ENCODE results near the gene PRSS48.
"Not testable (repeated sequence)": the region's sequence is repeated elsewhere in the genome, so short reads cannot be mapped to it uniquely, and the experiment has no call there.

Gene PRSS48

GRCh38 chr4:151315212-151315886, 38.4 kb downstream of the PRSS48 start:
- H4K20me1 ChIP-seq = no peaks in the 10 kb centered on the region
- no peak overlapping the region for H3K4me2 ChIP-seq

GRCh38 chr4:151316645-151317044, 39.7 kb downstream of the PRSS48 start:
- no peaks in the 10 kb centered on the region for H3K9me3 ChIP-seq
- no peak overlapping the region for H3K4me2 ChIP-seq
- H3K9ac ChIP-seq = no peak overlapping the region

More at GRCh38 chr4:151315212-151315886, 38.4 kb downstream of the PRSS48 start:
- Histone ChIP-seq H3K9me3 (no peaks in the 10 kb centered on the region), H3K4me1 (no peaks in the 10 kb centered on the region), H3K4me3 (no peak overlapping the region), H3K27ac (no peak overlapping the region), H3K36me3 (no peaks in the 10 kb centered on the region), H3K27me3 (no peaks in the 10 kb centered on the region), H3K9ac (no peak overlapping the region)
- no peak for TF ChIP-seq Cebpa-rat (IDR thresholded peaks at IDR 0.05)

GRCh38 chr4:151318307-151319006, 41.5 kb downstream of the PRSS48 start:
- Histone ChIP-seq H4K20me1 (no peaks in the 10 kb centered on the region), H3K4me2 (no peak overlapping the region), H3K27ac (no peak overlapping the region), H3K4me3 (no peak overlapping the region), H3K27me3 (no peaks in the 10 kb centered on the region), H3K9ac (no peak overlapping the region), H3K4me1 (no peaks in the 10 kb centered on the region), H3K9me3 (no peaks in the 10 kb centered on the region), H3K36me3 (no peaks in the 10 kb centered on the region)
- TF ChIP-seq Cebpa-rat (IDR thresholded peaks at IDR 0.05) = no peak

More at GRCh38 chr4:151316645-151317044, 39.7 kb downstream of the PRSS48 start:
- H3K27ac ChIP-seq = no peak overlapping the region
- no peaks in the 10 kb centered on the region for H3K4me1 ChIP-seq
- H4K20me1 ChIP-seq = no peaks in the 10 kb centered on the region
- no peaks in the 10 kb centered on the region for H3K36me3 ChIP-seq
- H3K4me3 ChIP-seq = no peak overlapping the region
- no peak for TF ChIP-seq Cebpa-rat (IDR thresholded peaks at IDR 0.05)
- no peaks in the 10 kb centered on the region for H3K27me3 ChIP-seq

- Histone ChIP-seq H3K9me3 (no peaks in the 10 kb centered on the region), H3K9ac (no peak overlapping the region), H3K4me1 (no peaks in the 10 kb centered on the region), H4K20me1 (no peaks in the 10 kb centered on the region), H3K36me3 (no peaks in the 10 kb centered on the region), H3K4me2 (no peak overlapping the region), H3K27ac (no peak overlapping the region), H3K27me3 (no peaks in the 10 kb centered on the region), H3K4me3 (no peak overlapping the region)
- no peak for TF ChIP-seq Cebpa-rat (IDR thresholded peaks at IDR 0.05)
Observed at GRCh38 chr4:151319490-151319889, 42.5 kb downstream of the PRSS48 start.

GRCh38 chr4:151321586-151321985, 44.6 kb downstream of the PRSS48 start:
- Histone ChIP-seq H4K20me1 (no peaks in the 10 kb centered on the region), H3K9ac (no peak overlapping the region), H3K4me1 (no peaks in the 10 kb centered on the region), H3K27me3 (no peaks in the 10 kb centered on the region), H3K4me2 (no peak overlapping the region), H3K36me3 (no peaks in the 10 kb centered on the region), H3K9me3 (peaks cover 16% of the 10 kb centered on the region), H3K27ac (no peak overlapping the region), H3K4me3 (no peak overlapping the region)
- TF ChIP-seq Cebpa-rat (IDR thresholded peaks at IDR 0.05) = no peak

GRCh38 chr4:151322161-151322560, 45.2 kb downstream of the PRSS48 start:
- not testable (repeated sequence) for H3K4me3 ChIP-seq, H3K9ac ChIP-seq, H3K27me3 ChIP-seq, H4K20me1 ChIP-seq, H3K4me2 ChIP-seq, H3K27ac ChIP-seq, H3K4me1 ChIP-seq, H3K36me3 ChIP-seq
- peaks cover 16% of the 10 kb centered on the region for H3K9me3 ChIP-seq

GRCh38 chr4:151322570-151322969, 45.6 kb downstream of the PRSS48 start:
- H3K4me2 ChIP-seq = no peak overlapping the region
- H3K27ac ChIP-seq = no peak overlapping the region
- H3K4me3 ChIP-seq = no peak overlapping the region
- peaks cover 16% of the 10 kb centered on the region for H3K9me3 ChIP-seq
- TF ChIP-seq Cebpa-rat (IDR thresholded peaks at IDR 0.05) = no peak
- no peaks in the 10 kb centered on the region for H3K4me1 ChIP-seq
- H3K9ac ChIP-seq = no peak overlapping the region
- H3K36me3 ChIP-seq = no peaks in the 10 kb centered on the region
- H3K27me3 ChIP-seq = no peaks in the 10 kb centered on the region
- no peaks in the 10 kb centered on the region for H4K20me1 ChIP-seq

GRCh38 chr4:151323667-151324066, 46.7 kb downstream of the PRSS48 start:
- TF ChIP-seq Cebpa-rat (IDR thresholded peaks at IDR 0.05) = no peak
- no peak overlapping the region for H3K9ac ChIP-seq
- H3K4me2 ChIP-seq = no peak overlapping the region

GRCh38 chr4:151324124-151324751, 47.3 kb downstream of the PRSS48 start:
- H3K27me3 ChIP-seq = no peaks in the 10 kb centered on the region
- no peak overlapping the region for H3K4me3 ChIP-seq
- H3K9me3 ChIP-seq = peaks cover 16% of the 10 kb centered on the region
- no peak overlapping the region for H3K4me2 ChIP-seq
- no peak for TF ChIP-seq Cebpa-rat (IDR thresholded peaks at IDR 0.05)
- H3K36me3 ChIP-seq = no peaks in the 10 kb centered on the region
- no peak overlapping the region for H3K9ac ChIP-seq
- H3K4me1 ChIP-seq = no peaks in the 10 kb centered on the region
- no peak overlapping the region for H3K27ac ChIP-seq
- H4K20me1 ChIP-seq = no peaks in the 10 kb centered on the region

More at GRCh38 chr4:151323667-151324066, 46.7 kb downstream of the PRSS48 start:
- Histone ChIP-seq H3K9me3 (peaks cover 16% of the 10 kb centered on the region), H3K4me1 (no peaks in the 10 kb centered on the region), H3K36me3 (no peaks in the 10 kb centered on the region), H4K20me1 (no peaks in the 10 kb centered on the region), H3K27ac (no peak overlapping the region), H3K27me3 (no peaks in the 10 kb centered on the region), H3K4me3 (no peak overlapping the region)

- Histone ChIP-seq H3K9ac (no peak overlapping the region), H3K27me3 (no peaks in the 10 kb centered on the region), H3K36me3 (no peaks in the 10 kb centered on the region), H3K9me3 (peaks cover 16% of the 10 kb centered on the region), H3K27ac (no peak overlapping the region), H3K4me2 (no peak overlapping the region), H3K4me1 (no peaks in the 10 kb centered on the region), H4K20me1 (no peaks in the 10 kb centered on the region), H3K4me3 (no peak overlapping the region)
- no peak for TF ChIP-seq Cebpa-rat (IDR thresholded peaks at IDR 0.05)
Observed at GRCh38 chr4:151324752-151325110, 47.8 kb downstream of the PRSS48 start.
